ENCODE measurements around the gene FNDC3B. TPM values are rescaled to one million over a fixed set of nuclear protein-coding genes. Genes with fewer than 3 reads are reported as not detected.
A peak's percentile ranks its signal among the peaks of the same experiment; 100 is the strongest.

The FNDC3B gene
- total RNA-seq, 1 donor from 2014 or later, result 29.5 TPM

DNA sequence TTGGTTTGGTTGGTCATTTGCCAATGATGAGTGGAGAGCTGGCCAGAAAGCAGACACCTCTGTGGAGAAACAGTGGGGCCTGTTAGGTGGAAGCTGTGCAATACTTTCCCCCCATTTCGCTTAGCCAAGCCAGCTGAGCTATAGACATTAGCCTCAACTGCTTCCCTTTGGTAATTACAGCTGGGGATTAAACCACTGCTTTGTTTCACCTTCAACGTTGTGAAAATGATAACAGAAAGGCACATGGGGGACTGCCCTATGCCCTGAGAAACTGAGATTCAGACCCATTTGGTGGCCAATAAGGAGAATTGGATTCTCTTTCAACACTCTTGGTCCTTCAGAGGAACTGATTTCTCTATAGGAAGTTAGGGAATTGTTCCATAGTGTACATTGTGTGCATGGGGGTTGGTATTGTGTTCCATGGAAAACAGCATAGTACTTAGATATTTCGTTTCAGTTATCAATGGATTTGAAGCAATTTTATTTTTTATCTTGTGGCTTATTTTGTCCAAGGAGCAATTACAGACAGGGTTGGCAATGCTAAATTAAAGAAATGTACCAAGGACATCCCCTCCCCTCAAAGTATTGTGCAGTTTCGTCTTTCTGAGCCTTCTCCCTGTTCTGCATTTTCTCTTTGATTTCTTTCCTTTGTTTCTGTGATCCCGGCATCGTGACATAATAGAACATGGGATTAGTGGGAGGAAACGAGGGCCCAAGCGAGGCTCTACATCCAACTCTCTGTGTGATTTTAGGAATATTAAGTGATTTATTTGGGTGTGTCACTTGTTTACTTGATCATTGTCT, 194.3 kb downstream of the FNDC3B start:
- Histone ChIP-seq H3K79me2 (ENCODE audit: low read depth) (no peaks in the 10 kb centered on the region), H3K4me2 (peak overlapping the region; percentile 45), H2AFZ (replicated peaks) (no peak overlapping the region), H3K9ac (no peak overlapping the region), H3K4me3 (no peak overlapping the region), H3K27me3 (no peaks in the 10 kb centered on the region), H3K27ac (no peak overlapping the region), H3K9me3 (ENCODE audit: low read depth) (no peaks in the 10 kb centered on the region), H4K20me1 (ENCODE audit: low read depth) (peaks cover 5% of the 10 kb centered on the region), H3K4me1 (peaks cover 13% of the 10 kb centered on the region), H3F3A (ENCODE audit: low read depth) (no peaks in the 10 kb centered on the region), H3K36me3 (no peaks in the 10 kb centered on the region)
- Mint-ChIP-seq H3K4me1 (peaks cover 7% of the 10 kb centered on the region), H3K4me3 (no peak overlapping the region), H3K27ac (no peak overlapping the region), H3K9me3 (no peaks in the 10 kb centered on the region), H3K27me3 (ENCODE audit: insufficient read depth, low read depth) (peaks cover 3% of the 10 kb centered on the region), H3K36me3 (peaks cover 38% of the 10 kb centered on the region)
- no peak for DNase-seq (ENCODE audit: low spot score)
- TF ChIP-seq, protein P1, sequence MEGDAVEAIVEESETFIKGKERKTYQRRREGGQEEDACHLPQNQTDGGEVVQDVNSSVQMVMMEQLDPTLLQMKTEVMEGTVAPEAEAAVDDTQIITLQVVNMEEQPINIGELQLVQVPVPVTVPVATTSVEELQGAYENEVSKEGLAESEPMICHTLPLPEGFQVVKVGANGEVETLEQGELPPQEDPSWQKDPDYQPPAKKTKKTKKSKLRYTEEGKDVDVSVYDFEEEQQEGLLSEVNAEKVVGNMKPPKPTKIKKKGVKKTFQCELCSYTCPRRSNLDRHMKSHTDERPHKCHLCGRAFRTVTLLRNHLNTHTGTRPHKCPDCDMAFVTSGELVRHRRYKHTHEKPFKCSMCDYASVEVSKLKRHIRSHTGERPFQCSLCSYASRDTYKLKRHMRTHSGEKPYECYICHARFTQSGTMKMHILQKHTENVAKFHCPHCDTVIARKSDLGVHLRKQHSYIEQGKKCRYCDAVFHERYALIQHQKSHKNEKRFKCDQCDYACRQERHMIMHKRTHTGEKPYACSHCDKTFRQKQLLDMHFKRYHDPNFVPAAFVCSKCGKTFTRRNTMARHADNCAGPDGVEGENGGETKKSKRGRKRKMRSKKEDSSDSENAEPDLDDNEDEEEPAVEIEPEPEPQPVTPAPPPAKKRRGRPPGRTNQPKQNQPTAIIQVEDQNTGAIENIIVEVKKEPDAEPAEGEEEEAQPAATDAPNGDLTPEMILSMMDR (IDR thresholded peaks at IDR 0.05), result no peak
- TF ChIP-seq EZH2 (IDR thresholded peaks at IDR 0.05) (no peak), EZH2phosphoT487 (IDR thresholded peaks at IDR 0.05) (no peak)

DNA sequence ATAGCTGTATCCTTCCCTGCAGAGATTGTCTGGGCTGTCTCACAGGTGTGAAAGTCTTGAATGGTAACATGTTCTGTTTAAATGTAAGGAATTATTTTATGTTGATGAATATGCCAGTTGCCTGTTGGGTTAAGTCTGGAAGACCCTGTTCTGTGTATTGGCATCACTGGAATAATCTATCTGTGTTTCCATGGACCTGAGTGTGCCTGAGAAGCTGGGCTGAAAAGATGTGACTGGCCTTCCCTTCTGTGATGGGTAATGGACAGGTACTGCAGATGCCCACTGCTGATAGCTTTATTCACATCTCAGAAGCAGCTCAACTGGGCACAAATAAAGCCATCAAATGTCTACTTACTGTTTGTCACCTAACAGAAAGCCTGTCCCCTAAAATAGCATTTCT, 196.3 kb downstream of the FNDC3B start:
- H4K20me1 ChIP-seq (ENCODE audit: low read depth), result peaks cover 5% of the 10 kb centered on the region
- peaks cover under 1% of the 10 kb centered on the region for H3K9me3 ChIP-seq (ENCODE audit: low read depth)
- H3K79me2 ChIP-seq (ENCODE audit: low read depth), result no peaks in the 10 kb centered on the region
- no peaks in the 10 kb centered on the region for H3K27me3 ChIP-seq
- no peak overlapping the region for H3K4me3 ChIP-seq
- H3K27me3 Mint-ChIP-seq (ENCODE audit: insufficient read depth, low read depth), result peaks cover 3% of the 10 kb centered on the region
- H3K36me3 ChIP-seq, result no peaks in the 10 kb centered on the region
- H3K36me3 Mint-ChIP-seq, result peaks cover 41% of the 10 kb centered on the region
- H3K27ac ChIP-seq, result no peak overlapping the region
- H3K9me3 Mint-ChIP-seq, result peaks cover 6% of the 10 kb centered on the region
- peaks cover 13% of the 10 kb centered on the region for H3K4me1 ChIP-seq
- no peak overlapping the region for H3K4me3 Mint-ChIP-seq
- no peak overlapping the region for H3K27ac Mint-ChIP-seq
- DNase-seq (ENCODE audit: low spot score), result no peak
- H3F3A ChIP-seq (ENCODE audit: low read depth), result no peaks in the 10 kb centered on the region
- no peak overlapping the region for H2AFZ ChIP-seq (replicated peaks)
- H3K9ac ChIP-seq, result no peak overlapping the region
- no peak for TF ChIP-seq EZH2 (IDR thresholded peaks at IDR 0.05)
- TF ChIP-seq EZH2phosphoT487 (IDR thresholded peaks at IDR 0.05), result no peak
- TF ChIP-seq, protein P1 (IDR thresholded peaks at IDR 0.05), result no peak
- peaks cover 6% of the 10 kb centered on the region for H3K4me1 Mint-ChIP-seq
- no peak overlapping the region for H3K4me2 ChIP-seq

DNA sequence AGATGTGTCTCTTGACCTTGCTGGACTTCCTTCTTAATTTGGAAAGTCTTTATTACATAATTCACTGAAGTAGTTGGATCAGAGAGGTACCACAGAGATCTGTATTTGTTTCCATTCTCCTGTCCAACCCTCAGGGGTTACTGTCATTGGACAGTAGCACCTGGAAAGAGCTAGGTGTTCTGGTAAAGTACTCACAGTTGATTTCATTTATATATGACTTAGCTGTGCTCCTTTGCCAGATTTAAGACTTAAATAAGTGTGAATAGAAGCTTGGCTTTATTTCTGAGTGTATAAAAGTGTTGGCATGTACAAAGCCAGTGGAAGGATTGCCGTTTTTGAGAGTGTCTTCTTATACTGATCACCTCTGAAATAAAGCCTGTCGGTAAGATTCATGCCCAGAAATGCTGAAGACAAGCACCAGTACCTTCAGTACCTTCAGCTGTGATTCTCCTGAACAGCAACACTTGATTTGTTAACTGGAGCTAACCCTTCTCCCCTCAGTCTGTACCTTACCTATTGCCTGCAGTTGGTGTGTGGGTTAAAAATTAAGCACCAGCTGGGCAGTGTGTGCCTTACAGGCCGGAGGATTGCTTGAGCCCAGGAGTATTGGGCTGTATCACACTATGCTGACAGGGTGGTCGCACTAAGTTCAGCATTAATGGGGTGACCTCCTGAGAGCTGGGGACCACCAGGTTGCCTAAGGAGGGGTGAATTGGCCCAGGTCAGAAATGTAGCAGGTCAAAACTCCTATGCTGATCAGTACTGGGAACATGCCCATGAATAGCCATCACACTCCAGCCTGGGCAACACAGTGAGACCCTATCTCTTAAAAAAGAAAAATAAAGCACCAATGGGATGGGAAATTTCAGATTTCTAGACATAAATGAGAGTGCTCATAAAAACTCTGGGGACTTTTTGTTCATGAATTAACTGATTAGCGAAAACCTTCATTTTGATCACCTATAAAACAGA, 197.7 kb downstream of the FNDC3B start:
- Mint-ChIP-seq H3K27ac (no peak overlapping the region), H3K4me1 (peaks cover 6% of the 10 kb centered on the region), H3K9me3 (peaks cover 19% of the 10 kb centered on the region), H3K27me3 (ENCODE audit: insufficient read depth, low read depth) (peaks cover 3% of the 10 kb centered on the region), H3K36me3 (peaks cover 45% of the 10 kb centered on the region), H3K4me3 (no peak overlapping the region)
- peaks cover 14% of the 10 kb centered on the region for H3K9me3 ChIP-seq (ENCODE audit: low read depth)
- H2AFZ ChIP-seq (replicated peaks), result no peak overlapping the region
- no peaks in the 10 kb centered on the region for H3K27me3 ChIP-seq
- no peaks in the 10 kb centered on the region for H3K36me3 ChIP-seq
- H3F3A ChIP-seq (ENCODE audit: low read depth), result no peaks in the 10 kb centered on the region
- no peak overlapping the region for H3K4me3 ChIP-seq
- H3K27ac ChIP-seq, result no peak overlapping the region
- H3K4me1 ChIP-seq, result peaks cover 13% of the 10 kb centered on the region
- H4K20me1 ChIP-seq (ENCODE audit: low read depth), result peaks cover 5% of the 10 kb centered on the region
- TF ChIP-seq, protein P1 (IDR thresholded peaks at IDR 0.05), result no peak
- no peak for TF ChIP-seq EZH2 (IDR thresholded peaks at IDR 0.05)
- no peak overlapping the region for H3K4me2 ChIP-seq
- H3K9ac ChIP-seq, result no peak overlapping the region
- no peak for DNase-seq (ENCODE audit: low spot score)
- H3K79me2 ChIP-seq (ENCODE audit: low read depth), result no peaks in the 10 kb centered on the region

All from neural progenitor cell (in vitro differentiated cells).